Fibroblast of pulmonary artery (primary cell): ENCODE data around the gene ZNF341.

Source experiments
- DNase-seq: peaks from one replicate; pipeline ENCODE4 v3.0.0-alpha.2; 2010; ENCODE audit warnings: low read depth
- H3K4me3 ChIP-seq: replicated peaks from 2 replicates; pipeline ENCODE4 v1.5.1; 2011; ENCODE audit warnings: low read depth, mild to moderate bottlenecking, control low read depth, low read length, moderate library complexity
- CTCF ChIP-seq: IDR thresholded peaks from 2 replicates; pipeline ENCODE4 v1.5.1; 2011; ENCODE audit warnings: mild to moderate bottlenecking, control low read depth, low read length, inconsistent platforms; ENCODE audit errors: missing control alignments

The ZNF341 gene

GRCh38 chr20:33836277-33836676 is 104.5 kb downstream of the ZNF341 start:
- no peak overlapping the region for H3K4me3 ChIP-seq
- no peak for TF ChIP-seq CTCF
- DNase-seq = no peak

GRCh38 chr20:33837096-33837830 is 105.5 kb downstream of the ZNF341 start:
- DNase-seq = no peak
- H3K4me3 ChIP-seq = no peak overlapping the region
- TF ChIP-seq CTCF = no peak

GRCh38 chr20:33838035-33838864 is 106.5 kb downstream of the ZNF341 start:
- peak; percentile 6 for TF ChIP-seq CTCF
- DNase-seq = no peak
- H3K4me3 ChIP-seq = no peak overlapping the region

GRCh38 chr20:33839591-33839990 is 107.8 kb downstream of the ZNF341 start:
- DNase-seq = no peak
- no peak for TF ChIP-seq CTCF
- H3K4me3 ChIP-seq = no peak overlapping the region

GRCh38 chr20:33840160-33840559 is 108.4 kb downstream of the ZNF341 start:
- no peak overlapping the region for H3K4me3 ChIP-seq
- no peak for DNase-seq
- TF ChIP-seq CTCF = no peak

- no peak for DNase-seq
- no peak overlapping the region for H3K4me3 ChIP-seq
- TF ChIP-seq CTCF = no peak
Measured at GRCh38 chr20:33840759-33841435, 109.1 kb downstream of the ZNF341 start.
